Activated CD8-positive, alpha-beta T cell treated with anti-CD3 and anti-CD28 coated beads, Interleukin-2, amount 10 ng/mL, durations not matched to agents 7 days and 5 days (primary cell): ENCODE data around the gene GADL1. TPM values are rescaled to one million over a fixed set of nuclear protein-coding genes. Genes with fewer than 3 reads are reported as not detected.

ENCODE experiments used
- ATAC-seq: fragments of 150-1000 bp; cut with Tn5 transposase; one replicate; pipeline ENCODE4 v1.10.0; 2021; ENCODE audit warnings: moderate library complexity
- CTCF ChIA-PET: fragments of 350-600 bp; sonication (Branson Sonifier 250); formaldehyde crosslinking; loops from one replicate; lab custom pipeline; 2021; ENCODE audit warnings: antibody characterized with exemption; lab: Charles Lee
- POLR2A ChIA-PET: fragments of 350-600 bp; sonication (Branson Sonifier 250); formaldehyde crosslinking; loops from one replicate; lab custom pipeline; 2021; ENCODE audit warnings: antibody characterized with exemption; lab: Charles Lee
- DNase-seq: peaks from one replicate; pipeline ENCODE4 v3.0.0-alpha.2; 2020
- H3K27ac Mint-ChIP-seq: one replicate; pipeline ENCODE4 v1.8.0; 2021; ENCODE audit warnings: mild to moderate bottlenecking, mixed read lengths
- H3K27me3 Mint-ChIP-seq: one replicate; pipeline ENCODE4 v1.8.0; 2021; ENCODE audit warnings: low read depth, mixed read lengths
- H3K36me3 Mint-ChIP-seq: one replicate; pipeline ENCODE4 v1.8.0; 2021; ENCODE audit warnings: low read depth, mixed read lengths
- H3K4me1 Mint-ChIP-seq: one replicate; pipeline ENCODE4 v1.8.0; 2021; ENCODE audit warnings: low read depth, mixed read lengths
- H3K4me3 Mint-ChIP-seq: one replicate; pipeline ENCODE4 v1.8.0; 2021; ENCODE audit warnings: mild to moderate bottlenecking, mixed read lengths
- H3K9me3 Mint-ChIP-seq: one replicate; pipeline ENCODE4 v1.8.0; 2022; ENCODE audit warnings: mixed read lengths; ENCODE audit not compliant: insufficient read depth
- total RNA-seq, 2 experiments: library from RNA; stranded (reverse); gene quantifications; one replicate each; pipeline ENCODE4 v1.2.3, GENCODE V29; 2021

Gene GADL1
- total RNA-seq, 2 experiments from 2014 or later = not detected

- Mint-ChIP-seq H3K27me3 (peaks cover 22% of the 10 kb centered on the region), H3K4me1 (peaks cover 2% of the 10 kb centered on the region), H3K36me3 (no peaks in the 10 kb centered on the region), H3K4me3 (no peak overlapping the region), H3K27ac (no peak overlapping the region), H3K9me3 (no peaks in the 10 kb centered on the region)
- POLR2A ChIA-PET = no interaction called here
- CTCF ChIA-PET = interaction anchor here (0.7 to 3.2 kb wide), 15 partner anchors 9 to 772 kb away, joined by 3 to 16 read pairs (median 3); no protein-coding TSS in a partner anchor
- no peak for ATAC-seq
- DNase-seq = no peak
Observed at GRCh38 chr3:30768046-30768445, 126.4 kb downstream of the GADL1 start.

GRCh38 chr3:30766522-30766921 lies 127.9 kb downstream of the GADL1 start:
- Mint-ChIP-seq H3K27ac (no peak overlapping the region), H3K4me3 (no peak overlapping the region), H3K9me3 (no peaks in the 10 kb centered on the region), H3K27me3 (peaks cover 14% of the 10 kb centered on the region), H3K4me1 (peaks cover 2% of the 10 kb centered on the region), H3K36me3 (no peaks in the 10 kb centered on the region)
- CTCF ChIA-PET = interaction anchor here (0.6 kb wide), 1 partner anchor 596 kb away, joined by 3 read pairs; no protein-coding TSS in a partner anchor
- POLR2A ChIA-PET = no interaction called here
- ATAC-seq (no peak), DNase-seq (no peak)

GRCh38 chr3:30764891-30765290 lies 129.6 kb downstream of the GADL1 start:
- H3K4me3 Mint-ChIP-seq = no peak overlapping the region
- no peaks in the 10 kb centered on the region for H3K36me3 Mint-ChIP-seq
- H3K9me3 Mint-ChIP-seq = no peaks in the 10 kb centered on the region
- peaks cover 2% of the 10 kb centered on the region for H3K4me1 Mint-ChIP-seq
- peaks cover 11% of the 10 kb centered on the region for H3K27me3 Mint-ChIP-seq
- ChIA-PET POLR2A (interaction anchor here (0.6 kb wide), 2 partner anchors 528 to 844 kb away, joined by 3 read pairs; no protein-coding TSS in a partner anchor), CTCF (no interaction called here)
- ATAC-seq (no peak), DNase-seq (no peak)
- H3K27ac Mint-ChIP-seq = no peak overlapping the region

- no peaks in the 10 kb centered on the region for H3K36me3 Mint-ChIP-seq
- H3K27me3 Mint-ChIP-seq = peaks cover 11% of the 10 kb centered on the region
- no peak for DNase-seq
- peaks cover 2% of the 10 kb centered on the region for H3K4me1 Mint-ChIP-seq
- no peak for ATAC-seq
- H3K27ac Mint-ChIP-seq = no peak overlapping the region
- CTCF ChIA-PET = no interaction called here
- no peaks in the 10 kb centered on the region for H3K9me3 Mint-ChIP-seq
- H3K4me3 Mint-ChIP-seq = no peak overlapping the region
- POLR2A ChIA-PET = interaction anchor here (0.6 kb wide), 1 partner anchor 845 kb away, joined by 3 read pairs; no protein-coding TSS in a partner anchor
Observed at GRCh38 chr3:30764281-30764680, 130.2 kb downstream of the GADL1 start.

GRCh38 chr3:30761374-30761773 lies 133.1 kb downstream of the GADL1 start:
- Mint-ChIP-seq H3K27ac (no peak overlapping the region), H3K4me1 (no peaks in the 10 kb centered on the region), H3K36me3 (no peaks in the 10 kb centered on the region), H3K9me3 (no peaks in the 10 kb centered on the region), H3K4me3 (no peak overlapping the region), H3K27me3 (peaks cover 7% of the 10 kb centered on the region)
- CTCF ChIA-PET = interaction anchor here (0.9 to 2.5 kb wide), 2 partner anchors 10 to 719 kb away, joined by 3 to 13 read pairs; no protein-coding TSS in a partner anchor
- DNase-seq (no peak), ATAC-seq (no peak)
- POLR2A ChIA-PET = no interaction called here

- Mint-ChIP-seq H3K27ac (no peak overlapping the region), H3K36me3 (no peaks in the 10 kb centered on the region), H3K27me3 (peaks cover 5% of the 10 kb centered on the region), H3K4me1 (no peaks in the 10 kb centered on the region), H3K9me3 (no peaks in the 10 kb centered on the region), H3K4me3 (no peak overlapping the region)
- DNase-seq = no peak
- ChIA-PET CTCF (interaction anchor here (0.9 to 2.5 kb wide), 2 partner anchors 9 to 718 kb away, joined by 3 to 13 read pairs; no protein-coding TSS in a partner anchor), POLR2A (no interaction called here)
- no peak for ATAC-seq
Observed at GRCh38 chr3:30760737-30761136, 133.7 kb downstream of the GADL1 start.

- no peak overlapping the region for H3K4me3 Mint-ChIP-seq
Observed at GRCh38 chr3:30760040-30760695, 134.3 kb downstream of the GADL1 start.

GRCh38 chr3:30756218-30756617 lies 138.2 kb downstream of the GADL1 start:
- no peak for DNase-seq
- Mint-ChIP-seq H3K4me3 (no peak overlapping the region), H3K9me3 (no peaks in the 10 kb centered on the region), H3K27ac (no peak overlapping the region), H3K27me3 (no peaks in the 10 kb centered on the region), H3K36me3 (no peaks in the 10 kb centered on the region), H3K4me1 (peaks cover 8% of the 10 kb centered on the region)
- no peak for ATAC-seq
- ChIA-PET POLR2A (interaction anchor here (0.6 kb wide), 1 partner anchor 215 kb away, joined by 3 read pairs; no protein-coding TSS in a partner anchor), CTCF (interaction anchor here (1.4 kb wide), 1 partner anchor 744 kb away, joined by 4 read pairs; no protein-coding TSS in a partner anchor)

More at GRCh38 chr3:30760040-30760695, 134.3 kb downstream of the GADL1 start:
- CTCF ChIA-PET = interaction anchor here (1.7 to 2.5 kb wide), 3 partner anchors 9 to 718 kb away, joined by 7 to 13 read pairs (median 8); no protein-coding TSS in a partner anchor
- no peak for ATAC-seq
- Mint-ChIP-seq H3K27ac (no peak overlapping the region), H3K4me1 (no peaks in the 10 kb centered on the region), H3K9me3 (no peaks in the 10 kb centered on the region), H3K36me3 (no peaks in the 10 kb centered on the region), H3K27me3 (peaks cover 3% of the 10 kb centered on the region)
- DNase-seq = no peak
- POLR2A ChIA-PET = no interaction called here

- CTCF ChIA-PET = interaction anchor here (0.8 to 1.4 kb wide), 2 partner anchors 126 to 742 kb away, joined by 3 read pairs; no protein-coding TSS in a partner anchor
Observed at GRCh38 chr3:30754426-30754825, 140.0 kb downstream of the GADL1 start.

GRCh38 chr3:30753766-30754165 lies 140.7 kb downstream of the GADL1 start:
- no peak for DNase-seq
- no peaks in the 10 kb centered on the region for H3K27me3 Mint-ChIP-seq
- peaks cover 9% of the 10 kb centered on the region for H3K4me1 Mint-ChIP-seq
- no peak overlapping the region for H3K27ac Mint-ChIP-seq
- ChIA-PET CTCF (interaction anchor here (0.9 to 4.5 kb wide), 3 partner anchors 59 to 741 kb away, joined by 3 to 27 read pairs (median 3); no protein-coding TSS in a partner anchor), POLR2A (no interaction called here)
- no peaks in the 10 kb centered on the region for H3K36me3 Mint-ChIP-seq
- ATAC-seq = no peak
- H3K4me3 Mint-ChIP-seq = no peak overlapping the region
- H3K9me3 Mint-ChIP-seq = no peaks in the 10 kb centered on the region

More at GRCh38 chr3:30754426-30754825, 140.0 kb downstream of the GADL1 start:
- DNase-seq = no peak
- H3K36me3 Mint-ChIP-seq = no peaks in the 10 kb centered on the region
- ATAC-seq = no peak
- no peaks in the 10 kb centered on the region for H3K27me3 Mint-ChIP-seq
- H3K27ac Mint-ChIP-seq = no peak overlapping the region
- POLR2A ChIA-PET = no interaction called here
- H3K4me3 Mint-ChIP-seq = no peak overlapping the region
- no peaks in the 10 kb centered on the region for H3K9me3 Mint-ChIP-seq
- peaks cover 9% of the 10 kb centered on the region for H3K4me1 Mint-ChIP-seq

- POLR2A ChIA-PET = no interaction called here
- Mint-ChIP-seq H3K36me3 (no peaks in the 10 kb centered on the region), H3K4me3 (no peak overlapping the region)
Observed at GRCh38 chr3:30752970-30753369, 141.5 kb downstream of the GADL1 start.

GRCh38 chr3:30752491-30752890 lies 142.0 kb downstream of the GADL1 start:
- no peak for DNase-seq
- ChIA-PET POLR2A (no interaction called here), CTCF (interaction anchor here (0.8 to 5.8 kb wide), 12 partner anchors 8 to 740 kb away, joined by 3 to 50 read pairs (median 10); no protein-coding TSS in a partner anchor)
- Mint-ChIP-seq H3K4me1 (peaks cover 11% of the 10 kb centered on the region), H3K27ac (no peak overlapping the region), H3K4me3 (no peak overlapping the region), H3K9me3 (no peaks in the 10 kb centered on the region), H3K36me3 (no peaks in the 10 kb centered on the region), H3K27me3 (no peaks in the 10 kb centered on the region)
- ATAC-seq = no peak

More at GRCh38 chr3:30752970-30753369, 141.5 kb downstream of the GADL1 start:
- ATAC-seq (no peak), DNase-seq (no peak)
- peaks cover 9% of the 10 kb centered on the region for H3K4me1 Mint-ChIP-seq
- H3K27me3 Mint-ChIP-seq = no peaks in the 10 kb centered on the region
- CTCF ChIA-PET = interaction anchor here (0.8 to 5.8 kb wide), 8 partner anchors 17 to 740 kb away, joined by 3 to 50 read pairs (median 7); no protein-coding TSS in a partner anchor
- H3K27ac Mint-ChIP-seq = no peak overlapping the region
- H3K9me3 Mint-ChIP-seq = no peaks in the 10 kb centered on the region
